ENCODE measurements around the gene PRKAG2.

DNA sequence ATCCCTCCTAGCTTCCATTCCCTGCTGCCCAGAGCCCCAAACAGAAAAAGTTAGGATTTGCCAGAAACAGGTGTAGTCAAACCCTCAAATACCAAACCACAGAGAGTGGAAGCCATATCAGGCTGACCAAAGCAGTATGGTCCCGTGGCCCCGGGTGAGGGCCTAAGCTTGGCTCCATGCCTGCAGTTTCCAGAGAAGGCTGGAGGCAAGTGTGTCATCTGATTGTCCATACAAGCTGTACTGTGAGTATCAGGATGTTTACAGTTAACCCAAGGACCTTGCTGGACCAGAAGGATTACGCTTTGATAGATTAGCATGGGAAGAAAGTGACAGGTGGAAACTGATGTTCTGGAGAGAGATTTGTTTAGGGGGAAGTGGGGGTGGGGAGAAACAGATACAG is 96.3 kb downstream of the PRKAG2 start:
- TF ChIP-seq, protein P1, sequence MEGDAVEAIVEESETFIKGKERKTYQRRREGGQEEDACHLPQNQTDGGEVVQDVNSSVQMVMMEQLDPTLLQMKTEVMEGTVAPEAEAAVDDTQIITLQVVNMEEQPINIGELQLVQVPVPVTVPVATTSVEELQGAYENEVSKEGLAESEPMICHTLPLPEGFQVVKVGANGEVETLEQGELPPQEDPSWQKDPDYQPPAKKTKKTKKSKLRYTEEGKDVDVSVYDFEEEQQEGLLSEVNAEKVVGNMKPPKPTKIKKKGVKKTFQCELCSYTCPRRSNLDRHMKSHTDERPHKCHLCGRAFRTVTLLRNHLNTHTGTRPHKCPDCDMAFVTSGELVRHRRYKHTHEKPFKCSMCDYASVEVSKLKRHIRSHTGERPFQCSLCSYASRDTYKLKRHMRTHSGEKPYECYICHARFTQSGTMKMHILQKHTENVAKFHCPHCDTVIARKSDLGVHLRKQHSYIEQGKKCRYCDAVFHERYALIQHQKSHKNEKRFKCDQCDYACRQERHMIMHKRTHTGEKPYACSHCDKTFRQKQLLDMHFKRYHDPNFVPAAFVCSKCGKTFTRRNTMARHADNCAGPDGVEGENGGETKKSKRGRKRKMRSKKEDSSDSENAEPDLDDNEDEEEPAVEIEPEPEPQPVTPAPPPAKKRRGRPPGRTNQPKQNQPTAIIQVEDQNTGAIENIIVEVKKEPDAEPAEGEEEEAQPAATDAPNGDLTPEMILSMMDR (IDR thresholded peaks at IDR 0.05): no peak
- TF ChIP-seq EP300 (IDR thresholded peaks at IDR 0.05) (no peak), POLR2A (IDR thresholded peaks at IDR 0.05) (no peak)
